LoVo (cell line): Measurements from ENCODE around the gene MORC2.

Source experiments
- DNase-seq: peaks from one replicate; pipeline ENCODE4 v3.0.0-alpha.2; 2016; ENCODE audit warnings: low spot score

The MORC2 gene

DNA sequence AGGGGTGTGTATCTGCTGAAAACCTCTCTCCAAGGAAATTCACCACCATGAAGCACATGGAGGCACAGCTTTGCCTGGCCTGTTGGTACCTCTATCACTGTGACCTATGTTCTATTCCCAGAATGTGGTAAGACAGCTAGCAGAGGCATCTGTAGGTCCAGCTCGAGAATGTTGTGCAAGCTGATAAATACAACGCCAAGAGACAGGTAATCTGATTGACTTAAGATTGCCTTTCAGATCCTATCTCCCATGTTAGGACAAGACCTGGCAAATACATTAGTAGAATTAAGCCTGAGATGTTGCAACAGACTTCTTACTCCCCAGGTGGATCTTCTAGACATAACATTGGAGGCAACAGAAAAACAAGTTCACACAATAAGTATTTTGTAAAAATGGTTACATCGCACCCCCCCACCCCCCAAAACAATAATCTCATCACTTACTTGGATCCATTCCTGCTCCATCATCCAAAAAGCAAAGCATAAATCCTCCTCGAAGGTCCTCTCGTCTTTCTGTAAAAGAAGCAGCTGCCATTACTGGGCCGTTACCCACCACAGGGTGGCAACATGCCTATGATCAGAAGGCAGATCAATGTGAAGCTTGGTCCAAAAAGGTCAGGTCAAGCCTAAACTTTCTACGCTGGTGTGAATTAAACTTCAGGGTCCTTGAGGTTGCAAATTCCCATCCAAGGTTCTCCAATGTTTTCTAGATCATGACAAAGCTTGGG lies 18.5 kb downstream of the MORC2 start:
- DNase-seq = no peak

- DNase-seq = no peak
Measured at GRCh38 chr22:30948930-30949342, 19.6 kb downstream of the MORC2 start.

GRCh38 chr22:30947816-30948454 lies 20.6 kb downstream of the MORC2 start:
- DNase-seq = peak; percentile 8

GRCh38 chr22:30947173-30947815 lies 21.3 kb downstream of the MORC2 start:
- DNase-seq = no peak

- no peak for DNase-seq
Measured at GRCh38 chr22:30946354-30946753, 22.2 kb downstream of the MORC2 start.

DNA sequence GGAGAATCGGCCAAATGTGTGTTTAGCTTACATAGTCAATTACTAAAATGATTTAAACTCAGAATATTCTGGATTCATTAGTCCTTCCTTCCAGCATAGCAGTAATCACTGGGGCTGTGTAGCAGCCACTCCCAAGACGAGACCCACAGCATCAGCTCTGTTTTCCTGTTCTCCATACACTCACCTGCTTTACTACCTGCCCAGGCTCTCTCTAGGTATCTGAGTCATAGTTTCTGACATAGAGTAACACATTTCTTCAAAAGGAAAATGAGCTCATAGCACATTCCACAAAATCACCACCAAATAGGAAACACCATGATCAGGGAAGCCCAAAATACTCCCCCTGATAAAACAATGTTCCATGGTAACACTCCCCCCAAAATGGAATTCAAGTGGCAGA lies 22.9 kb downstream of the MORC2 start:
- DNase-seq = no peak

- DNase-seq = no peak
Measured at GRCh38 chr22:30944986-30945385, 23.6 kb downstream of the MORC2 start.

GRCh38 chr22:30943368-30943767 lies 25.2 kb downstream of the MORC2 start:
- DNase-seq = no peak

GRCh38 chr22:30941363-30941740 lies 27.2 kb downstream of the MORC2 start:
- DNase-seq = no peak

DNA sequence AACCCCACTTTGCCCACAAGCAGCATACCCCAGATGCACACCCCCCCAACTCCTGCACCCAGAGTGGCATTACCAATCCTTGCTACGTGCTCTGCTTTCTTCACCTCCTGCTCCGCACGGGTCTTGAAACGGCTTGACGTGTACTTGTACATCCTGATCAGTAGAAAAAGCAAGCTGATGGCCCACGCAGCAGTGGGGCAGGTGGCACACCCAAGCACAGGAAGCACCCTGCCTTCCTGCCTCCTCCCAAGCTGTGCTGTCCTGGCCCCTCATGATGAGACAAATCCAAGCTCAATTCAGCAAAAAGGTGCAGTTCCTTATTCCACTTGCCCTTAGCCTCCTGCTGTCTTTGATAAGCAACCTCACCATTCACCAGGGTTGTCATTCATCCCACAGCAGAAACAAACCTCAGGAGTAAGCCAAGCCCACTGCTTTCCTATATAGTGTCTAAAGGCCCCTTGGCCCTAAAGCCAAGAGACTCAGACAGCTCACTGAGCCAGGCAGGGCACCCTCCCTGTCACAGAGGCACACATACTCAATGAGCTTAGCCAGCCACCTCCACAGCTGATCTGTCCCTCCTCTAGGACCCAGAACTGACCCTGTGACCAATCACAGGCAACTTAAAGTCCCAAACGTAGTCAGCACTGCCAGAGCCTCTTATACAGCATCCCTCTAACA lies 27.8 kb downstream of the MORC2 start:
- DNase-seq = no peak

DNA sequence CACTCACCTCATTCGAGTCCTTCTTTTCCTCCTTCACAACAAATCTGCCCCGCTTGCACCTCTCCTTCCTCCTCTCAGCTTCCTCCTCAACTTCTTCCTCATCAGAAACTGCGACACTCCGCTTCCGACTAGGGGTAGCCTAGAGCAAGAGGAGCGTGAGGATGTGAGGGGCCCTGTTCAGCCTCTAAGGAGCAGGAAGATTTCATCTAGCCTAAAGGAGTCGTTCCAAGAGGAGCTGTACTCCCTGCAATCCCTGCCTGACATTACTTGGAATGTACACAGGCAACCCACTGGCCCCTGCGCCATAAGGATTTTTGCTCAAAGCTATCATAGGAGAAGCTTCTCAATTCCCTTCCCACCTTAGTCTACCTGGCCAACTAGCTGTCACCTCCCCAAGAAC lies 34.5 kb downstream of the MORC2 start:
- no peak for DNase-seq

GRCh38 chr22:30933457-30933856 lies 35.1 kb downstream of the MORC2 start:
- no peak for DNase-seq

DNA sequence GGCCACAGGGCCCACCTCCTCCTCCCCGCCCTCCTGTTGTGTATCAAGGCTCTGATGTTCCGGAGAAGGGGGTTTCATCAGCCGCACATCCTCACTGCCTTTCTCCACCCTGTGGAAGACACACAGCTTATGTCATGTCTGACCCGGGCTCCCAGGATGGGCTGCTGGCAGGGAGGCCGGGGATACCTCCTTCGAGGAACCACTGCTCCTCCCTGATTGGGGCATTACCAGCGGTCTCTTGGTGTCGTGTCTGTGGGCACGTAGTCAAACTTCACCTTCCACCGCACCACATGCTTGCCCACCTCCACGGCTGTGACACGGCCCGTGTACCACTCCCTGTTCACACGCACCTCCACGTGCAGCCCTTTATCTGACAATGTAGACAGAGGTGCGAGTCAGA lies 35.9 kb downstream of the MORC2 start:
- no peak for DNase-seq

- no peak for DNase-seq
Measured at GRCh38 chr22:30931541-30932300, 36.9 kb downstream of the MORC2 start.

- DNase-seq = no peak
Measured at GRCh38 chr22:30930228-30930627, 38.3 kb downstream of the MORC2 start.

- no peak for DNase-seq
Measured at GRCh38 chr22:30928401-30928800, 40.2 kb downstream of the MORC2 start.

DNA sequence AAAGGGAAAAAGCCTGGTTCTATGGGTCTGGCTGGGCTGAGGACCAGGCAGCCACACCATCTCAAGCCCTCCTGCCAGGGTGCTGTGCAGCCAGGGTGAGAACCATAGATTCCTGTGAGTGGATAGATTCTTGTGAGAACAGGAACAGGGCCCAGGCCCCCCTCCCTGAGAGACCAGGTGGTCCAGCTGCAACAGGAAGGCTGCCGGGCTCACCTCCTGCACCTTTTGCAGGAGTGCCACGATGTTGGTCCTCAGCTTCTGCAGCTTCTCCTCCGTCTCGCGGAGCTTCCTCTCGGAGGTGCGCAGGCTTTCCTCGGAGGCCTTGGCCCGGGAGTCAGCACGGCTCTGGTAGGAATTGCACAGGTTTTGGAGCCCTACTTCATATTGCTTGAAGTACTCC lies 40.8 kb downstream of the MORC2 start:
- no peak for DNase-seq

GRCh38 chr22:30926706-30927105 lies 41.9 kb downstream of the MORC2 start:
- DNase-seq = no peak

DNA sequence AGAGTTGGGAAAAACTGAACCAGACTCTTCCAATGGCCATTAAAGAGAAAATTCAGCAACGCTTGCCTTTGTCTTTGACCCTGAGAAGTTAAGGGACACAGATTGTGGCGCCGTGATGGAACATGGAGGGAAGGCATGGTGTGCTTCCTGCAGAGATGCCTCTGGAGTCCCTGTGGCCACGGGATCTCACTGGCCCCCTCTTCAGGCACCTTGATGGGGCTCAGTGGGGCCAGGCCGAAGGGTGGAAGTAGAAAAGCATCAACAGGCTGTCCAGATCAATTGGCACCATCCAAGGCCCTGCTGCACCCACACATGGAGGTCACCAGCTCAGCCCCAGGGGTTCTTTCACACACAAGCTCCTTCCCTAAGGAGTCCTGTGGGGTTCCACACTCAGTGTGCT lies 42.9 kb downstream of the MORC2 start:
- no peak for DNase-seq

- no peak for DNase-seq
Measured at GRCh38 chr22:30923168-30923900, 45.2 kb downstream of the MORC2 start.

GRCh38 chr22:30922151-30922611 lies 46.4 kb downstream of the MORC2 start:
- no peak for DNase-seq
